ENCODE data around the gene SNX11.

Gene SNX11

GRCh38 chr17:48132385-48132784 is 24.8 kb downstream of the SNX11 start:
- DNase-seq (ENCODE audit: low spot score) = no peak

DNA sequence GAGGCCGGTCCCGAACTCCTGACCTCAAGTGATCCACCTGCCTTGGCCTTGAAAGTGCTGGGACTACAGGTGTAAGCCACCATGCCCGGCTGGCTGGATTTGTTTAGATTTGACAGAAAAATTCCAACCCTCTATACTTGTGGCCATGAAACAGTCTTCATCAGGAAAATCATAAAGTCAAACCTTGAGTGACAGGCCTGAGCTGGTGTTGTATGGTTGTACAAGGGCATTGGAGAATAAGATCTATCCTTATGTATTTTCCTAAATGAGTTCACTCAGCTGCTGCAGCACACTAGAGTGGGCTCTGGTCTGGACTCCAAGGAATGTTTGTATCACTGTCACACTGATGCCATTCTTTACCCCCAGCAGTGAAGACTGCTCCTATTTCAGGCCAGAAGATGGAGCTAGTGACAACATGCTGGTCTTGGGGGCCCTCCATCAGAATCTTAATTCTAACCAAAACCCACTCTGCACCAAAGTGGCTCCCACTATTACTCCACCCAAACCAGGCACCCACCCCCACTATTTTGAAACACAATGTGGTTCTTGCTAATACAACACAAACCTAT is 27.4 kb downstream of the SNX11 start:
- DNase-seq (ENCODE audit: low spot score) = no peak

DNA sequence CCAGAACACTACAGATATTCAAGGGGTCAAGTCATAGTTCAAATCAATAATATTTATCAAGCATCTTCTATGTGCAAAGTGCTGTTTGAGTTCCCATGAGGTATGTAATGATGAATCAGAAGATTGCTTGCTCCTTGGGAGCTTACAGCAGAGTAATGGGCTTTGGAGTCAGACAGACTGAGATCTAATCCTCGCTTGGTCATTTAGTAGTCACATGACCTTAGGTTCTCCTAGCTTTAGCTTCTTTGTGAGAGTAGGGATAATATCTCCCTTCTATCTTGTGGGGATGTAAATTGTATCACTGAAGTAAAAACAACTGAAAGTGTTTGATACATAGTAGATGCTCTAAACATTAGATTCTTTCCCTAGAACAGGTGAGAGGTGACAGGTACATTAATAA is 30.1 kb downstream of the SNX11 start:
- DNase-seq (ENCODE audit: low spot score) = no peak

- DNase-seq (ENCODE audit: low spot score) = no peak
These were observed 32.4 kb downstream of the SNX11 start for GRCh38 chr17:48139944-48140343.

DNA sequence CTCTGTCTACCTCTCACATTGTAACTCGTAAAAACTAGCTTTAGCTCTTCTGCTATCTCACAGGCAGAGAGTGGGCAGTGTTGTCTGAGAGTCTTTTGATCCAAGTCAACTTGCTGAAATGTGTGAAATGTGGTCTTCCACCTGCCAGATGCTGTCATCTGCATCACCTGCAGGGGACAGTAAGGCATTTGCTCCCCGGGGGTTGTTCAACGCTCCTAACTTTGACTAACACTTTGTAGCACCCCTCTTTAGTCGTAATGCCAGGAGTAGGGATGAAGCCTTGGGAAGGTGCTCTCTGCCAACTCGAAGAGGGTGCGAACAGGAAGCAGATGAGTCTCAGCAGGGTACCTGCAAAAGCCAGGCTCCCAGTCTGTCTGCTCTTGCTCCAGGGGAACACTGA is 36.1 kb downstream of the SNX11 start:
- no peak for DNase-seq (ENCODE audit: low spot score)

GRCh38 chr17:48144231-48144630 is 36.7 kb downstream of the SNX11 start:
- no peak for DNase-seq (ENCODE audit: low spot score)

- DNase-seq (ENCODE audit: low spot score) = no peak
These were observed 37.6 kb downstream of the SNX11 start for GRCh38 chr17:48144976-48145798.

- DNase-seq (ENCODE audit: low spot score) = no peak
These were observed 40.6 kb downstream of the SNX11 start for GRCh38 chr17:48148029-48148770.

DNA sequence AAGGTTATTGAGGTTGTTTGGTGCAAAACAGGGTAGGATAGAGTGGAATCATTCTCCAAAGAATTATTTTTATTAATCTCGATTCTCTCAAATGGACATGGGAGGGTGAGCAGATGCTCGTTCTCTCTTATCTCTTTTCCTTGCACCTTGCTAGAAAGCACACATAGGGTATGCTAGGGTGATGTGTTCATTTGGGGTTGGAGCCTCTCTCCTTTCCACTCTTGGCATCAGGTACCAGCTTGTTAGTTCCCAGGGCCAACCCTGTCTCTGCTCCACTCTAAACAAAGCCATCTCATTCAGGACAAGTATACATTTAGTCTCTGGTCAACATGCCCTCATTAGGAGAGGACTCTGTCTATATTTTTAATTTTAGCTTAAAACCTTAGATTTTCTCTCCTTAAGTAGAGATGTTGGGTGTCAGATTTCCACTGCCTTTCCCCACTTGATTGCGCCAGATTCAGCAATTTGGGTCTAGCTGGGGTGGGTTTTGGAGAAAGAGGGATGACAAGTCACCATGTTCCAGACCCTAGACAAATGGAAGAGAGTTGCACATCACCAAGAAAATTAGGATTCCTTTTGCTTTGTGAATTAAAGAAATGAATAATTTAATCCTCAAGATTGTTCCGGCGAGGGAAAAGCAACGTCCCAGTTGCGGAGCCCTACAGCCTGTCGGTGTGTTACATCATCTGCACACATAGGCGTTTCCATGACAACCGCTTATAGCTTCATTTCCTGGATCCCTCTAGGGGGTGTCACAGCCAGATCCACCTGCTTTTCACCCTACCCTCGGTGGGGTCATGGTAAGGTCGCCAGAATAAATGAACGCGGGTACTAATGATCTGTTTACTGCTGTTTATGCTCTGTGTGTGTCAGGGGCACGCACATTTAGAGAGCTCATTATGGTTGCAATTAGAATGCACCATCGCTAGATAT is 41.6 kb downstream of the SNX11 start:
- DNase-seq (ENCODE audit: low spot score) = no peak

GRCh38 chr17:48149787-48150463 is 42.4 kb downstream of the SNX11 start:
- no peak for DNase-seq (ENCODE audit: low spot score)

- DNase-seq (ENCODE audit: low spot score) = no peak
These were observed 43.0 kb downstream of the SNX11 start for GRCh38 chr17:48150597-48151001.

DNA sequence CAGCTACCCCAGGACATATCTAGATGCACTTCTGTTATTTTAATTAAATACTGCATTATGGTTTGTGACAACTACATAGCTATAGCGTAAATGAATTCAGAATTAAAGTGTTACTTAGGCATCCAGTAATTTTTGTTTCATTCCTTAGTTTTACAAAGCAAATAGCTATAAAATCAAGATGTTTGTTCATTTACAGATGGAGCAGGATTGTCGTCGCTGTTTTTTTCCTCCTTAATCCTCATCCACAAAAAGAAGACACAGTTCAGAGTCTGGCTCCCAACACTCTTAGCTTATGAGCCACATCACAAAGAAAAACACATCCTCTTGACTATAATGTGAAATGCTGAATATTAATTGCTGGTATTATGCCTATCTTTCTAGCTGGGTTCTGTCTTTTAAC is 43.7 kb downstream of the SNX11 start:
- DNase-seq (ENCODE audit: low spot score) = no peak

- no peak for DNase-seq (ENCODE audit: low spot score)
These were observed 44.7 kb downstream of the SNX11 start for GRCh38 chr17:48152289-48152688.

DNA sequence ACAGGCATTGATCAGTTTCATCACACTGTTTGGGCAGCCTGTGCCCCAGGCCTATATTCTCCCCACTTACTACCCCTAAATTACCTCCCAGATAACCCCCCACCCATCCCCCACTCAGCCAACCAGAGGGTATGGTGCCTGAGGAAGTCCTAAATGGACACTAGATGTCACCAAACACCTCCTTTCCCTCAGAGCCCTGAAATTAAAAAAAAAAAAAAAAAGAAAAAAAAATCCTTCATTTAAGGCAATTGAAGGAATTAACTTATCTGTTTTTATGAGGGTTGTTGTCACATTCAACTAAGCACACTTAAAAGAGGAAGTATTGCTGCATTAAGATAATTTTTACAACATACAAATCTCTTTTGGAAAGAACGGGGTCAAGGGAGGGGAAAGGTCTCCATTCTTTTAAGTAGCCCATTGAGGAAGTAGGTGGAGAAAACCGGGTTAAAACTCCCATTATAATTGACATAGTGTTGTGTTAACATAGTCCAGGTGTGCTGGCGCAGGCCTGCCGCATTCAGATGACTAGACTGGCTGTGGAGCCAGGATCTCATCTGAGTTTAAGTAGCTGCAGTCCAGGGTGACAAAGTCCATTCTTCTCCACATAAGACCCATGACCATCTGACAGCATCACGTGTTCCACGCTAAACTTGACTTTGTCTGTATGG is 46.3 kb downstream of the SNX11 start:
- DNase-seq (ENCODE audit: low spot score) = no peak

GRCh38 chr17:48155889-48156611 is 48.5 kb downstream of the SNX11 start:
- DNase-seq (ENCODE audit: low spot score) = no peak

DNA sequence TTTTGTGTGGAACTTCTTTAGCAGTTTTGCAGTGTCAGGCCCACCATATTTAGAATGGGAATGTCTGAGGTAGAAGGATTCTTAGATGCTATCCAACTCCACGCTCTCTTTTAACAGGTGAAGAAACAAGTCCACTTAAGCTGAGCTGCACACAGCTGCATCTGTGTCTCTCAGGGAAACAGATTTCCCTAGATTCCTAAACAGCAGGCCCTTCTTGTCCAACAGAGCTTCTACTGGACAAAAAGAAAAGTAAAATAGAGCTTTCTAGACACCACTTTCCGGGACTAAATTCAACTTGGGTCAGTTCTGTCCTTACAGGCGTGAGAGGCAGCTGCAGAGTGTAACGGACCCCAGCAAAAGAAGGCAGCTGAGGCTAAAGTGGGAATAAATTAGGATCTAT is 51.7 kb downstream of the SNX11 start:
- no peak for DNase-seq (ENCODE audit: low spot score)

DNA sequence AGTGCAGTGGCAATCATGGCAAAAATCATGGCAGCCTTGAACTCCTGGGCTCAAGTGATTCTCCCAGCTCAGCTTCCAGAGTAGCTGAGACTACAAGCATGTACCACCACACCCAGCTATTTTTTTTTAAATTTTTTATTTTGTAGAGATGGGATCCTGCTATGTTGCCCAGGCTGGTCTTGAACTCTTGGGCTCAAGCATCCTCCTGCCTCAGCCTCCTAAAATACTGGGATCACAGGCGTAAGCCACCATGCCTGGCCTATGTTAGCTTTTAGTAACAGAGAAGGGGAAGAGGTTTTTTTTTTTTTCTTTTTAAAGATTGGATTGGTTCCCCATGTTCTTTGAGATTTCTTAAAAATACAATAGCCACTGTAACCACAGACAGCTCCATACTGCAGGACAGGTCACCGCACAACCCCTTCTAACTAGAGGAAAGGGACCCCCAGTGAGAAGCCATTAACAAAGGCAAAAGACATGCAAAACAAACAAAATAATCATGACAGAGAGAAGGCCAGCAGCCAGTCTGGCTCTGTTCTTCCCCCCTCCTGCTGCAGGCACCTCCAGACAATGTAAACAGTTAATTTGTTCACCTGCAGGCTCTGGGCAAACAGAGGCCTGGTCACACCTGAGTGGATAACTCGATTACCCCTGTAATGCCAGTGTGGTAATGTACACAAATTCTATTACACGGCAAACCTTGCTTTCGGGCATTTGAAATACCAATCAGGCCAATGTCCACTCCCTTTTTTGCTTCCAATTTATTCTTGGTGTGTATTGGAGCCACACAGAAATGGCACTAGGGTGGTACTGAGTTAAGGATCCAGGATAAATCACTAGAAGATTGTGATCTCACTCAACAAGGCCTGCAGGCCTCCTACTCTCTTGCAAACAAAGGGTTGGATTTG is 52.9 kb downstream of the SNX11 start:
- DNase-seq (ENCODE audit: low spot score) = no peak

DNA sequence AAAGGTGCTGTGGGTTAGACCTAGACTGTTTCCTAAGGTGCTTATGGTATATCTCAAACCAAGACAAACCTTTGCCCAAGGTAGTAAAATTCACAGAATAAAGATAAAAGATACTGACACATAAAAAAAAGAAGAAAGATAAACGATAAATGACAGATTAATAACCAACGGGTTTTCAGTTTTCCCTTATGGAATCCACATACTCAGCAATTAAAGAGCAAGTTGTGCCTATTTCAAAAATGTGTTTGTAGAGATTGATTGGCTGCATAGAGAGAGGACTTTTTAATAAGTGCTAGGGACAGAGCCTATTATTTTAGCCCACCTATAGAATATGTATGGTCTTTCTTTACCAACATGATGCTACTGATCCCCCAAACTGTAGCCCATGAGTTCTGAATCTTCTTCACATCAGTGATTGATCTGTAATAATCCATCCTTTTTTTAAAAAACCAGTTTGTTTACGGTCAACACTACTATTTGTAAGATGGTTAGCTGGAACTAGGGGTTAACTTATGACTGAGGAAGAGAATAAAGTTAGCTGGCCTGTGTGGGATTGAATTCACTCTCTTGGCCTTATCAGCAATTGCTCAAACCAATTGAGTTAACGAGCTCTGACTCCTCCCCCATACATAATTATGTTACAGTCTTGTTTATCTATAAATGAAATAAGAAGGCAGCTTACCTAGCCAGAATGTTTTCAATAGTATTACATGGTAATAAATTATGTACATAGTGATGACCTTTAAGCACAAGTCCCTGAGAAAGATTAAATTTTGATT is 53.8 kb downstream of the SNX11 start:
- DNase-seq (ENCODE audit: low spot score) = no peak
